KMS-11 (cell line): ENCODE measurements around the gene GPATCH1.
"Not testable (repeated sequence)": the region's sequence is repeated elsewhere in the genome, so short reads cannot be mapped to it uniquely, and the experiment has no call there.

ENCODE experiments used
- H2AFZ ChIP-seq: fragments of 200-600 bp; sonication (generic); 2 replicates; pipeline ENCODE4 v1.6.1; 2016; ENCODE audit warnings: antibody characterized with exemption, mixed run types, low read depth
- H3K27ac ChIP-seq: fragments of 200-600 bp; sonication (generic); 2 replicates; pipeline ENCODE4 v1.6.1; 2016; ENCODE audit warnings: mild to moderate bottlenecking, mixed run types
- H3K27me3 ChIP-seq: fragments of 200-600 bp; sonication (generic); 2 replicates; pipeline ENCODE4 v1.6.1; 2017; ENCODE audit warnings: mild to moderate bottlenecking, low read depth, mixed run types, moderate library complexity; ENCODE audit not compliant: insufficient read depth
- H3K36me3 ChIP-seq: fragments of 200-600 bp; sonication (generic); 2 replicates; pipeline ENCODE4 v1.6.1; 2017; ENCODE audit warnings: mild to moderate bottlenecking, mixed run types; ENCODE audit not compliant: insufficient read depth
- H3K4me1 ChIP-seq: fragments of 200-600 bp; sonication (generic); 2 replicates; pipeline ENCODE4 v1.6.1; 2016; ENCODE audit warnings: mild to moderate bottlenecking, low read depth, mixed run types; ENCODE audit not compliant: poor library complexity, severe bottlenecking
- H3K4me2 ChIP-seq: fragments of 200-600 bp; sonication (generic); 2 replicates; pipeline ENCODE4 v1.7.0; 2016; ENCODE audit warnings: mild to moderate bottlenecking, mixed run types
- H3K4me3 ChIP-seq: fragments of 200-600 bp; sonication (generic); IDR thresholded peaks from 2 replicates; pipeline ENCODE4 v1.6.1; 2017; ENCODE audit warnings: low read depth, low read length, mixed read lengths; ENCODE audit not compliant: insufficient read depth
- H3K79me2 ChIP-seq: fragments of 200-600 bp; sonication (generic); 2 replicates; pipeline ENCODE4 v1.6.1; 2016; ENCODE audit warnings: low read depth, mixed run types; ENCODE audit not compliant: insufficient read depth
- H3K9ac ChIP-seq: fragments of 200-600 bp; sonication (generic); 2 replicates; pipeline ENCODE4 v1.6.1; 2016; ENCODE audit warnings: mild to moderate bottlenecking, mixed run types
- H4K20me1 ChIP-seq: fragments of 200-600 bp; sonication (generic); 2 replicates; pipeline ENCODE4 v1.6.1; 2016; ENCODE audit warnings: mild to moderate bottlenecking, mixed run types; ENCODE audit not compliant: insufficient read depth
- TF ChIP-seq, protein P1 (sequence below): fragments of 200-600 bp; sonication (generic); conservative IDR thresholded peaks from 2 replicates; pipeline ENCODE4 v1.6.1; 2017; ENCODE audit warnings: low read depth, mild to moderate bottlenecking, antibody characterized with exemption, low read length, moderate library complexity, mixed read lengths

Gene GPATCH1

GRCh38 chr19:33039108-33039599, 41.8 kb upstream of the GPATCH1 start:
- no peaks in the 10 kb centered on the region for H4K20me1 ChIP-seq
- H3K4me3 ChIP-seq: no peak overlapping the region
- H3K79me2 ChIP-seq: no peaks in the 10 kb centered on the region
- no peak overlapping the region for H3K9ac ChIP-seq
- no peaks in the 10 kb centered on the region for H3K4me1 ChIP-seq
- no peak overlapping the region for H2AFZ ChIP-seq
- H3K4me2 ChIP-seq: no peak overlapping the region
- no peak overlapping the region for H3K27ac ChIP-seq
- TF ChIP-seq, protein P1, sequence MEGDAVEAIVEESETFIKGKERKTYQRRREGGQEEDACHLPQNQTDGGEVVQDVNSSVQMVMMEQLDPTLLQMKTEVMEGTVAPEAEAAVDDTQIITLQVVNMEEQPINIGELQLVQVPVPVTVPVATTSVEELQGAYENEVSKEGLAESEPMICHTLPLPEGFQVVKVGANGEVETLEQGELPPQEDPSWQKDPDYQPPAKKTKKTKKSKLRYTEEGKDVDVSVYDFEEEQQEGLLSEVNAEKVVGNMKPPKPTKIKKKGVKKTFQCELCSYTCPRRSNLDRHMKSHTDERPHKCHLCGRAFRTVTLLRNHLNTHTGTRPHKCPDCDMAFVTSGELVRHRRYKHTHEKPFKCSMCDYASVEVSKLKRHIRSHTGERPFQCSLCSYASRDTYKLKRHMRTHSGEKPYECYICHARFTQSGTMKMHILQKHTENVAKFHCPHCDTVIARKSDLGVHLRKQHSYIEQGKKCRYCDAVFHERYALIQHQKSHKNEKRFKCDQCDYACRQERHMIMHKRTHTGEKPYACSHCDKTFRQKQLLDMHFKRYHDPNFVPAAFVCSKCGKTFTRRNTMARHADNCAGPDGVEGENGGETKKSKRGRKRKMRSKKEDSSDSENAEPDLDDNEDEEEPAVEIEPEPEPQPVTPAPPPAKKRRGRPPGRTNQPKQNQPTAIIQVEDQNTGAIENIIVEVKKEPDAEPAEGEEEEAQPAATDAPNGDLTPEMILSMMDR: no peak
- no peaks in the 10 kb centered on the region for H3K36me3 ChIP-seq
- no peaks in the 10 kb centered on the region for H3K27me3 ChIP-seq

DNA sequence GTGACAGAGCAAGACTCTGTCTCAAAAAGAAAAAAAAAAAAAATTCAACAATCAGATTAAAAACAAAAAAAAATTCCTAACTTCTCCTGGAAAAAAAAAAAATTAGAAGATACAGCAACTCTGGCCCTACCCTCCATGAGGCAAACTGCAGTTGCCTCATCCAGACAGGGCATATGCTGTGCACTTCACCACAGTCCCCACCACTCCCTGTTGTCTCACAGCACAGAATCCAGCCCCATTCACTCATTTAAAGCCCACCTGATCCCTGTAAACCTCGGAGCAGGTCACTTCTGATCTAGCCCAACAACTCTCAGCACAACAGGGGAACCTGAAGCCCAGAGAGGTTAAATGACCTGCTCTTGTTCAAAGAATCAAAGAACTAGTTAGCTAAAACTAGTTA, 41.2 kb upstream of the GPATCH1 start:
- Histone ChIP-seq H3K27ac (no peak overlapping the region), H2AFZ (no peak overlapping the region), H3K4me3 (no peak overlapping the region), H3K9ac (no peak overlapping the region), H3K27me3 (no peaks in the 10 kb centered on the region), H3K4me1 (no peaks in the 10 kb centered on the region), H4K20me1 (no peaks in the 10 kb centered on the region), H3K36me3 (no peaks in the 10 kb centered on the region), H3K79me2 (no peaks in the 10 kb centered on the region), H3K4me2 (no peak overlapping the region)
- TF ChIP-seq, protein P1: no peak

DNA sequence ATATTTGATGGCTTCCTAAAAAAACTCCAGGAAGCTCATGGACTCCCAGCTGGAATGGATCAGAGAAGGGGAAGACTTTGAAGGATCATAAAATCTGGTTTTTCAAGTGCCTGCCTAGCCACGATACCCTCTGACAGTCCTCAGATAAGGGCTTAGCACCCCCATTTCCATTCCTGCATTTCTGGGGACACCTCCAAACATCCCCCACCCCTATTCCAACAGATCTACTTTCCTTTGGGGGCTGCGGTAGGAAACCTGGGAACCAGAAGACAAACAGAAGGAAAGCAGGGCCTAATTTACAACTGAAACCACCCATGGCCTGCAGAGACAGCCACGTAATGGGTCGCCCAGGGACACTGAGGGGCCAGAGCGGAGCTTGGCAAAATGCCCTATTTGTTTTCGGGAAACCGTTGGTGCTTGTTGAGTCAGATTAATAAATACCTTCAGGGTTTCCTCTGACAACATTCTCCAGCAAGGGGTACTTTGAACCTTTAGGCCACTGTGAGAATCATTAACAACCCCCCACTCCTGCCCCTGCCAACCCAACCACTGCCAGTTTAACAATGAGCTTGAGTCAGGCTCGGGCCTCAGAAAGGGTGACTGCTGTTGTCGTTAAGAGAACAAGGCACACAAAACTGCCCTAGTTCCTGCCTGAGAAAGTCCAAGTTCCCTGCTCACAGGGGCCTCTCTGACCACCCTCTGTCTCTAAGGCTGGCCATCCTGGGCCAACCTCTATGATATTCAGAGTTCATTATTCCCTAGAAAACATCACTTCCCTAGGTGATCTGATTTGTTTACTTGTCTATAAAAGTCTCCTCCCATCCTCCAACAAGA, 39.8 kb upstream of the GPATCH1 start:
- Histone ChIP-seq H3K4me1 (no peaks in the 10 kb centered on the region), H3K79me2 (no peaks in the 10 kb centered on the region), H3K9ac (no peak overlapping the region), H3K27me3 (no peaks in the 10 kb centered on the region), H3K4me2 (no peak overlapping the region), H3K36me3 (no peaks in the 10 kb centered on the region), H2AFZ (no peak overlapping the region), H3K4me3 (no peak overlapping the region), H3K27ac (no peak overlapping the region), H4K20me1 (no peaks in the 10 kb centered on the region)
- TF ChIP-seq, protein P1: no peak

GRCh38 chr19:33041828-33042160, 39.2 kb upstream of the GPATCH1 start:
- H3K27ac ChIP-seq, H4K20me1 ChIP-seq, H3K4me1 ChIP-seq, H3K36me3 ChIP-seq, H2AFZ ChIP-seq, H3K9ac ChIP-seq, H3K4me2 ChIP-seq, H3K4me3 ChIP-seq, H3K79me2 ChIP-seq, H3K27me3 ChIP-seq: not testable (repeated sequence)

- H3K4me1 ChIP-seq: no peaks in the 10 kb centered on the region
- no peak overlapping the region for H3K4me2 ChIP-seq
These were observed 33.6 kb upstream of the GPATCH1 start for GRCh38 chr19:33047422-33047821.

More at GRCh38 chr19:33047422-33047821, 33.6 kb upstream of the GPATCH1 start:
- Histone ChIP-seq H3K79me2 (no peaks in the 10 kb centered on the region), H3K27ac (no peak overlapping the region), H3K9ac (no peak overlapping the region), H4K20me1 (no peaks in the 10 kb centered on the region), H2AFZ (no peak overlapping the region), H3K4me3 (no peak overlapping the region), H3K27me3 (no peaks in the 10 kb centered on the region), H3K36me3 (no peaks in the 10 kb centered on the region)
- TF ChIP-seq, protein P1: no peak
